GM21786 (cell line): ENCODE measurements around the gene COL5A2.

Experiments used
- ATAC-seq: cut with Tn5 transposase; IDR thresholded peaks from one replicate; pipeline ENCODE4 v1.9.1; 2021; ENCODE audit not compliant: unreplicated experiment

COL5A2 gene

DNA sequence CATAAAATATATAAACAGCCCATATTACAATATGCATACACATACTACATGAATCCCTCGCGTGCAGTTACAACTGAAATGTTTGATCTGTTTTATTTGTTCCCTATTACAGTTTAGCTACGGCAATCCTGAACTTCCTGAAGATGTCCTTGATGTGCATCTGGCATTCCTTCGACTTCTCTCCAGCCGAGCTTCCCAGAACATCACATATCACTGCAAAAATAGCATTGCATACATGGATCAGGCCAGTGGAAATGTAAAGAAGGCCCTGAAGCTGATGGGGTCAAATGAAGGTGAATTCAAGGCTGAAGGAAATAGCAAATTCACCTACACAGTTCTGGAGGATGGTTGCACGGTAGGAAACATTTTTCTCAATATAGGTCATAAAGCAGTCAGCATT is 169.0 kb downstream of the COL5A2 start:
- ATAC-seq, result no peak

- no peak for ATAC-seq
Observed at GRCh38 chr2:189008555-189009262, 170.9 kb downstream of the COL5A2 start.

DNA sequence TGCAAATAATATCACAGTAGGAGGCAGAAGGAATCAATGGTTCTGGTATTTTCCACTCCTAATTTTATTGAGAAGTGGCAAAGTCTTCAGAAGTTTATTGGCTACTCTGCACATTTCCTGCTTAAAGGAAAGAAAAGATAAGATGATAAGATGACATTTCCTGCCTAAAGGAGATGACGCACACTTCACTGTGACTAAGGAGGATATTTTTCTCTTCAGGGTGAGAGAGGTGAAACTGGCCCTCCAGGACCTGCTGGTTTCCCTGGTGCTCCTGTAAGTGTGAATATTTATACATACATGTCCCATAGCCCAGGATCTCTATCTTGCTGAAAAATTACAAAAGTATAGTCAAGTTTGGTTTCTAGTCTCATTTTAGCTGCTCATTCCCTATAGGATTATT is 177.5 kb downstream of the COL5A2 start:
- no peak for ATAC-seq

GRCh38 chr2:189000221-189000620 is 179.3 kb downstream of the COL5A2 start:
- no peak for ATAC-seq

DNA sequence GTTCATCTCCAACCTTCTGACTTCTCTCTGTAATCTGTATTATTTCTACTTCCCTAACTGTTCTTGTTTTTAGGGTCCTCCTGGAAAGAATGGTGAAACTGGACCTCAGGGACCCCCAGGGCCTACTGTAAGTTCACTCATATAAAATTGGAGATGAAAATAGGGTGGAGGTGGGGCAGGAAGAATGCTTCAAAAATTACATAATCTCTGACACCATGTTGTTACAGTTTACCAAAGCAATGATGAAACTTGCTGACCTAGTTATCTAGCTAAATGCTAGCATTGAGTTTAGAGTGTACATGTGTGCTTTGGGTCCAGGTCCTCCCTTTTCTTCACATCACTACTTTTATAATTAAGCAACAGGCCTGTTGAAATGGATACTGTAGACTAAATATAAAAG is 182.3 kb downstream of the COL5A2 start:
- no peak for ATAC-seq

- no peak for ATAC-seq
Observed at GRCh38 chr2:188993247-188993646, 186.3 kb downstream of the COL5A2 start.

- no peak for ATAC-seq
Observed at GRCh38 chr2:188986839-188987238, 192.7 kb downstream of the COL5A2 start.

DNA sequence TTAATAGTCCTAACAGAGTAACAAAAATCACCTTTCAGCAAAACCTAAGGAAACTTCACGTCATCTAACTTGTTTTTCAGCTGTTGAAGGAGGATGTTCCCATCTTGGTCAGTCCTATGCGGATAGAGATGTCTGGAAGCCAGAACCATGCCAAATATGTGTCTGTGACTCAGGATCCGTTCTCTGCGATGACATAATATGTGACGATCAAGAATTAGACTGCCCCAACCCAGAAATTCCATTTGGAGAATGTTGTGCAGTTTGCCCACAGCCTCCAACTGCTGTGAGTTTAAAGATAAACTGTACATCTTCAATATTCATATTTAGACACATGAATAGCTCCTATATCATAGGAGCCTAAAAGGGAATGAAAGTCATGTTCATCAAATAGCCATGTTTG is 194.9 kb downstream of the COL5A2 start:
- ATAC-seq, result no peak

GRCh38 chr2:188984065-188984491 is 195.5 kb downstream of the COL5A2 start:
- ATAC-seq, result no peak

- ATAC-seq, result no peak
Observed at GRCh38 chr2:188983427-188984064, 196.0 kb downstream of the COL5A2 start.
